Activated CD4-positive, alpha-beta T cell treated with anti-CD3 and anti-CD28 coated beads for 48 hours (primary cell): ENCODE results near the gene FAM240B.

Experiments
- DNase-seq: peaks from one replicate; pipeline ENCODE4 v3.0.0-alpha.2; 2020

Gene FAM240B

DNA sequence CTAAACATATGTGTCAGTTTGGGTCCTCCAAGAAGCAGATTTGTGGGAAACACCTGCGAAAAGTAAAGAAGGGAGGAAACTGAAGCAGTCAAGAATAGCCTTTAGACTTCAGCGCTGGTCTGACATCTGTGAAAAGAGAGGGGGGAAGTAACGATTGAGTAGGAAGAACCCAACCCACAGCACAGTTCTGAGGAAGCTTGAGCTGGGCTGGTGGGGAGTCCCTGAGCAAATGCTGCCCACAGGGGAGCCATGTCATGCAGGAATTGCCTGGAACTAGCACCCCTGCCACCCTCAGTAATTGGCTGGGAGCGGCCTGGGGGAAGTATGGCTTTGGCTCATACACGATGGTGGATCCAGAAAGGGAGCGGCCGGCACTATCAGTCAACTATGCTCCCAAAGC is 20.6 kb downstream of the FAM240B start:
- no peak for DNase-seq

GRCh38 chr9:38697776-38698300 is 22.1 kb downstream of the FAM240B start:
- no peak for DNase-seq

GRCh38 chr9:38696999-38697398 is 22.9 kb downstream of the FAM240B start:
- no peak for DNase-seq

GRCh38 chr9:38694676-38695075 is 25.3 kb downstream of the FAM240B start:
- DNase-seq = no peak

GRCh38 chr9:38692707-38693106 is 27.2 kb downstream of the FAM240B start:
- DNase-seq = no peak

DNA sequence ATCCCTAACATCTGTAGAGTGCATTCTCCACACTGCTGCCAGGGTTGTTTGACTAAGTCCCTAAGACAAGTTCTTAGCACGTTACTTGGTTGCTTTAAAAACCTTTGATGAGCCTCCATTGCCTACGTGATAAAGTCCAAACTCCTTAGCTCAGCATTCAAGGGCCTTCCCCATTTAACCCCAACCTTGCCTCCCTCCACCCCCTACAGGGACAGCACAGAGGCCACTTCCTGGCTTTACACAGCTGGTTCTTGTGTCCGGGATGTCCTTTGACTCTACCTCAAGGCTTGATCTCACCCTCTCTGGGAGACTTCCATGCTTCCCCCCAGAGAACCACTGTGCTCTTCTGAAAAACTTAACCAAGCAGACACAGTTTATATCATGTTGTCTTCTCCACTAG is 29.4 kb downstream of the FAM240B start:
- no peak for DNase-seq

- DNase-seq = no peak
Measured at GRCh38 chr9:38689678-38690077, 30.3 kb downstream of the FAM240B start.

- no peak for DNase-seq
Measured at GRCh38 chr9:38687992-38688391, 31.9 kb downstream of the FAM240B start.

GRCh38 chr9:38687389-38687842 is 32.5 kb downstream of the FAM240B start:
- peak; percentile 58 for DNase-seq

DNA sequence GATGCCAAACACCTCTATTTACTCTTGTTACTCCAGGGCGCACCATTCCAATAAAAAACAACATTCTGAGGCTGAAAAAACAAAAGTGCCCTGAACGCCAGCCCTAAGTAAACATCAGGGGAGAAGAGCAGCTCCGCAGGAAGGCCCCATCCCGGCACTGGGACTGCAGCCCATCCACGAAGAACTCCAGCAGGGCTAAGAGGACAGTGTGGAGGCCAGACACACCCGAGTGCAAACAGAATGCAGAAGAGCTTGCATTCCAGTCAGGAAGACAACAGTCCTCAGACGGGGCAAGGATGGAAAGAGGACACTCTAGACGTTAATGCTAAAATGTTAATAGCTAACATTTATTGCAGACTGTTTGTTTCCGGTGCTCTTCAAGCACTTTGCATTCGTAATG is 33.0 kb downstream of the FAM240B start:
- DNase-seq = no peak

DNA sequence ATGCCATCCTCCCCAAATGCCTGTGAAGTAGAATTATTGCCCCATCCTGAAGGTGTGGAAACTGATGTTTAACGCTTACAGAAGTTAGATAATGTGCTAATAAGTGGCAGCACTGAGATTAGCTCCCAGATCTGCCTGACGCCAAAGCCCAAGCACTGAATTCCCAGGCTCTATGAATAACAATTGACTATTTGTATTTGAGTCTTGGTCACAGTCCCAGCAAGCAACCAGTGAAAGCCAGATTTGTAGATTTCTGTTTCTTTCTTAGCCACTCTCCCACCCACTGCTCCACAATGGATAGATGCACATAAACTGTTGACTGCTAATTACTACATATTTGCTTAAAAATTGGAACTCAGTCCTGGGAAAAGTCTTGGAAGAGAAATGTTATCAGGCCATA is 34.4 kb downstream of the FAM240B start:
- no peak for DNase-seq

DNA sequence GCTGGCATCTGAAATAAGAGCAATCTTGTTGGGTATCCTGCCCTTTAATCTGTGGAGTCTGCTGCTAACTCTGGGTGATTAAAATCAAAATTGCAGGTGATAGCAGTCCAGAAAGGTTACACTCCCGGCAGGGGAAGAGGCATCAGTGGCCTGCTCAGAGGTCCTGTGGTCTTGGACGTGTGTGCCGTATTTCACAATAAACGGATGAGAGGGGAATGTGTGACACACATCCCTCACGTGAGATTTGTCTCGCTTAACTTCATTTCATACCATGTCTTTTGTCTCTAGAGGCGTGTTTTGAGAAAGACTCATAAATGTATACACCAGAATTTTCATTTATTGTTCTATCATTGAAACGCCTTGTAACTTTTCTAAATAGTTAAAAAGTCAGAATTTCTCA is 36.6 kb downstream of the FAM240B start:
- no peak for DNase-seq

DNA sequence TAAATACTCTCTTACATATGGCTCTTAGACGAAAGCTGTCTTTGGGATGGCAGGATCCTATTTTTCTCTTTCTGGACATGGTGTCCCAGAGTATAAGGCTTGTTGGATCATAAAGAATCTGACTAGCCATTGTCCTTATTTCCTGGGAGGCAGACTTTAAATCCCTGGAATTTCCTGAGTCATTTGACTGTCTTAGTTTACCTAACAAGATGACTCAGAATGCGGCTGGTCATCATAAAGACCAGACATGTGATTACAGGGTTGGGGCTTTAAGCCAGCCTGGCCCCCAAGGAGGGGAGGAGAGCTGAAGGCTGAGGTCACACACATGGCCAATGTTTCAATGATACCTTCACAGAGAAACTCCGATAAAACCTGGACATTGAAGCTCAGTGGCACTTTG is 37.2 kb downstream of the FAM240B start:
- DNase-seq = no peak

DNA sequence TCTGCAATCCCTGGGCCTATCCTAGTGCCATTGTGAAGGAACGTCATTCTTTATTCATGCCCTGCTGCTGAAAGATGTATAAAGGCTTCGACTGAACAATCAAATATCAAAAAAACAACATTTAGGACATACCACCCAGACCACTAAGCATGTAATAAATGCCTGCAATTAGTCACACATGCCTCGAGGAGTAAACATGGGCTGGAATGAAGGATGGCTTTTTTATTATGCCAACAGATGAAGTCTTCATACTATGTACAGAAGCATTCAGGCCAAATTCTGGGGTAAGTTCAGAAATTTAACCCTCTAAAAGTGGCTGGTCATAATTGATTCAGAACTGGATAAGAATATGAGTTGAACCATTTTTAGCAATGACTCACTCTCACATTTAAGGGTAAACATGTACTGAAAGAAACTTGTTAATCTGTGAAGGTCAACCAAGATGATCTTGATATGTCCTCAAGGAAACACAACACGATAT is 38.1 kb downstream of the FAM240B start:
- DNase-seq = no peak

GRCh38 chr9:38680837-38681445 is 39.0 kb downstream of the FAM240B start:
- no peak for DNase-seq

GRCh38 chr9:38677660-38678303 is 42.2 kb downstream of the FAM240B start:
- DNase-seq = no peak

GRCh38 chr9:38675831-38676230 is 44.1 kb downstream of the FAM240B start:
- no peak for DNase-seq

DNA sequence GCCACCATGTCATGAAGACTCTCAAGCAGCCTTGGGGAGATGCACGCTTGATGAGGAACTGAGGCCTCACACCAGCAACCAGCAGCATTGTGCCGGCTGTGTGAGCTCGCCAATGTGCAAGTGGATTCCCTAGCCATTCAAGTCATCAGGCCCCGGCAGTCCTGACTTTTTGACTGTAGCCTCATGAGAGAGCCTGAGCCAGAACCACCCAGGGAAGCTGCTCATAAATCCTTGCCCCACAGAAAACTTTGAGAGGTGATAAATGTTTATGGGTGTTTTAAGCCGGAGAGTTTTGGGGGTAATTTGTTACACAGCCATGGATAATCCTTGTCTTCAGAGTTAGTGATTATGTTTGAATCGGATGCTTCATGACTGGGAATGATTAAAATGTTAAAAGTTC is 44.7 kb downstream of the FAM240B start:
- DNase-seq = no peak

DNA sequence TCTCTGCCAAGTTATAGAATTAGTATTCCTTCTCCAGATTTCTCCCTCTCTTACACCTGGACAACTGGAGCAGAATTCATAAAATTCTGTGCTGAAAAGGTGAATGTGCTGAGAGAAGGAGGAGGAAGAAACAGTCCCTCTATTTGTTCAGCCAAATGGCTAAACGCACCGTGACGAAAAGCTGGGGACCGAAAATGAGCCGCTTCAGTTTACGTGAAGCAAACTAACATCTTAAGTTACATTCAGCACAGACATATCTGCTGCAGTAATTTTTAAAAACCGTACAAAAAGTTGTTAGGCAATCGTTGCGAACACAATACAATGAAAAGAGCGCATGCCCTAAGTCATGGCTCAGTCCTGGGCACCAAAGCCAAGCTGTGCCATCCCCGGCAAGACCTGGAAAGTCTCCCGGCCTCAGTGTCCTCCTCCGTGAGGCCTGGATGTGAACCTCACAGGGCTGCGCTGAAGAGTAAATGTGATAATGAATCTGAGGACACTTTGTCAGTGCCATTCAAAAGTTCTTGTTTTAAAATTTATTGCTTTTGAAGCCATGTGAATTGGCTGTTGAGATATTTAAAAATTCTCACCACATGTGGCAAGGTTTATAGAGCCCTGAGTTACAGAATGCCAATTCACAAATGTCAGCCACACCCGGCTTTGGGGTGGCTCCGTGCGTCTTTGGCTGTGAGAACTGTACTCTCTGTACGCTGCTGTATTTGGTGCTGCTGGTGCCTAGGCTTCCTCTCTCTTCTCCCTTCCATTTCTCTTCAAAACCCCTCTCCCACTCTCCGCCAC is 46.3 kb downstream of the FAM240B start:
- no peak for DNase-seq

GRCh38 chr9:38671748-38672147 is 48.2 kb downstream of the FAM240B start:
- DNase-seq = no peak

DNA sequence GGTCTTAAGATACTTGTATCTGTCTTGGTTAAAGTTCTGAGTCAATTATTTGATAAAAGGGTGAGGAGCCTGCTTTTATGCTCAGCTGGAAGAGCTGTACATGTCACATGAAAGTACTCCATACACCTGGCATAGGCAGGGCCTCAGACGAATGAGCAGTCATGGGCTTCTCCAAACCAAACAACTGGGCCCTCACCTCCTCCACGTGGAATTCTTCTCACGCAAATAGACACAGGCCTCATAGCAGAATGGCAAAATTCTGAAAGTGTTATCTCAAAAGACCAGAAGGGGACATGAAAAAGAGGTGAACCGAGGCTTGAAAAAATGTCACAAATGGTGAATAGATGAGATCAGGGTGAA is 48.6 kb downstream of the FAM240B start:
- no peak for DNase-seq

- DNase-seq = no peak
Measured at GRCh38 chr9:38670542-38671371, 49.2 kb downstream of the FAM240B start.
